Endothelial cell of umbilical vein (primary cell): ENCODE results near the gene ZNF526. TPM values are rescaled to one million over a fixed set of nuclear protein-coding genes. Genes with fewer than 3 reads are reported as not detected.

Experiments
- BruUV-seq: library from RNA; stranded (reverse); fragments of 400-500 nt; replicated peaks from 2 replicates; lab custom pipeline; 2021; lab: Mats Ljungman, UMichigan
- CTCF ChIA-PET: fragments of 300-600, 350-600 bp; sonication (Branson Sonifier 250); formaldehyde crosslinking; loops from one replicate; lab custom pipeline; 2021; ENCODE audit warnings: antibody characterized with exemption, inconsistent platforms; lab: Charles Lee
- POLR2A ChIA-PET: fragments of 300-600, 350-600 bp; sonication (Branson Sonifier 250); formaldehyde crosslinking; loops from one replicate; lab custom pipeline; 2021; ENCODE audit warnings: antibody characterized with exemption, inconsistent platforms; lab: Charles Lee
- DNase-seq: peaks from one replicate; pipeline ENCODE4 v3.0.0-alpha.2; 2011; ENCODE audit warnings: low read depth, low spot score
- FAIRE-seq: peaks from 2 replicates; lab custom pipeline; 2011; peaks lifted over from hg19 to GRCh38; lab: Jason Lieb, UNC
- H2AFZ ChIP-seq: 2 replicates; pipeline ENCODE4 v1.6.0; 2012; ENCODE audit warnings: low read depth, low read length, control low read depth, inconsistent platforms
- H3K27ac ChIP-seq: 2 replicates; pipeline ENCODE4 v1.5.1; 2011; ENCODE audit warnings: low read depth, mild to moderate bottlenecking, control low read depth, low read length, moderate library complexity; ENCODE audit not compliant: insufficient read depth
- H3K27me3 ChIP-seq, 2 experiments: 2 replicates each; pipeline versions ENCODE4 v1.6.0 to v1.6.1; 2011; ENCODE audit warnings: low read length in 2 of 2, mixed read lengths in 1 of 2; ENCODE audit not compliant: control insufficient read depth in 2 of 2, insufficient read depth in 2 of 2
- H3K36me3 ChIP-seq, 2 experiments: 2 replicates in 1 of 2; 3 replicates in 1 of 2; pipeline ENCODE4 v1.5.1; 2011; ENCODE audit warnings: low read length in 2 of 2, mild to moderate bottlenecking in 1 of 2, moderate library complexity in 1 of 2; ENCODE audit not compliant: control insufficient read depth in 2 of 2, insufficient read depth in 2 of 2; ENCODE audit errors: extremely low read depth in 1 of 2
- H3K4me1 ChIP-seq: 3 replicates; pipeline ENCODE4 v1.5.1; 2011; ENCODE audit warnings: mild to moderate bottlenecking, low read length; ENCODE audit not compliant: control insufficient read depth, insufficient read depth; ENCODE audit errors: extremely low read depth
- H3K4me2 ChIP-seq: 2 replicates; pipeline ENCODE4 v1.6.1; 2011; ENCODE audit warnings: low read length, control low read depth, mixed read lengths; ENCODE audit not compliant: insufficient read depth
- H3K4me3 ChIP-seq, 3 experiments: fragments of 200-600 bp in 1 of 3; sonication (generic), shearing (Covaris generic) in 1 of 3; replicated peaks in 1 of 3; 2 replicates each; pipeline ENCODE4 v1.5.1; 2011 to 2016; ENCODE audit warnings: control low read depth in 3 of 3, low read length in 3 of 3, mild to moderate bottlenecking in 2 of 3, inconsistent platforms in 1 of 3, low read depth in 1 of 3, moderate library complexity in 1 of 3; ENCODE audit not compliant: insufficient read depth in 1 of 3
- H3K79me2 ChIP-seq: 2 replicates; pipeline ENCODE4 v1.6.0; 2012; ENCODE audit warnings: low read length, inconsistent platforms; ENCODE audit not compliant: control insufficient read depth, insufficient read depth
- H3K9ac ChIP-seq: replicated peaks from 2 replicates; pipeline ENCODE3; 2011; ENCODE audit warnings: low read length, control low read depth; ENCODE audit not compliant: insufficient read depth; ENCODE audit errors: extremely low read depth
- H3K9me1 ChIP-seq: replicated peaks from 3 replicates; pipeline ENCODE4 v1.6.0; 2011; ENCODE audit warnings: mild to moderate bottlenecking, low read length; ENCODE audit not compliant: control insufficient read depth, insufficient read depth; ENCODE audit errors: extremely low read depth
- H3K9me3 ChIP-seq: replicated peaks from 2 replicates; pipeline ENCODE4 v1.5.1; 2012; ENCODE audit warnings: low read length, inconsistent platforms; ENCODE audit not compliant: control insufficient read depth, insufficient read depth
- H4K20me1 ChIP-seq: replicated peaks from 2 replicates; pipeline ENCODE3; 2011; ENCODE audit warnings: mild to moderate bottlenecking, low read length; ENCODE audit not compliant: control insufficient read depth, insufficient read depth; ENCODE audit errors: extremely low read depth
- CTCF ChIP-seq, 2 donors: IDR thresholded peaks; 1 replicate in 1 of 2; 2 replicates in 1 of 2; pipeline ENCODE4 v1.5.1; 2011; ENCODE audit warnings: low read length in 2 of 2, mild to moderate bottlenecking in 2 of 2, moderate library complexity in 2 of 2, control low read depth in 1 of 2, inconsistent platforms in 1 of 2, low read depth in 1 of 2; ENCODE audit not compliant: insufficient read depth in 1 of 2; ENCODE audit errors: extremely low read depth in 1 of 2
- EZH2 ChIP-seq: IDR thresholded peaks from 2 replicates; pipeline ENCODE4 v1.6.1; 2012; ENCODE audit warnings: borderline replicate concordance, low read depth, mild to moderate bottlenecking, moderate library complexity, low read length, inconsistent platforms; ENCODE audit not compliant: severe bottlenecking
- FOS ChIP-seq: IDR thresholded peaks from 2 replicates; pipeline ENCODE4 v1.6.1; 2011; ENCODE audit warnings: mild to moderate bottlenecking, low read length, moderate library complexity, borderline replicate concordance; ENCODE audit not compliant: insufficient read depth
- GATA2 ChIP-seq: IDR thresholded peaks from 2 replicates; pipeline ENCODE4 v1.7.0; 2011; ENCODE audit warnings: low read depth, mild to moderate bottlenecking, moderate library complexity, mixed read lengths, low read length; ENCODE audit not compliant: insufficient read length, insufficient read depth
- JUN ChIP-seq: IDR thresholded peaks from 2 replicates; pipeline ENCODE4 v1.6.1; 2011; ENCODE audit warnings: borderline replicate concordance, low read depth; ENCODE audit not compliant: insufficient read length, insufficient read depth
- MAX ChIP-seq: IDR thresholded peaks from 2 replicates; pipeline ENCODE4 v1.6.1; 2011; ENCODE audit not compliant: insufficient read depth, insufficient read length
- MYC ChIP-seq: IDR thresholded peaks from one replicate; pipeline ENCODE4 v1.6.1; 2011; ENCODE audit warnings: mild to moderate bottlenecking, low read depth, low read length
- POLR2A ChIP-seq: IDR thresholded peaks from 2 replicates; pipeline ENCODE4 v1.6.1; 2012; ENCODE audit warnings: low read depth, mild to moderate bottlenecking, control low read depth, low read length
- POLR2AphosphoS5 ChIP-seq: IDR thresholded peaks from 2 replicates; pipeline ENCODE4 v1.6.1; 2012; ENCODE audit warnings: low read depth, mild to moderate bottlenecking, control low read depth, low read length, moderate library complexity; ENCODE audit not compliant: insufficient read depth
- dilution Hi-C: fragments of 300-500 bp; cut with MboI; formaldehyde crosslinking; loops from one replicate; pipeline ENCODE4 v1.15.0; 2019; ENCODE audit warnings: low sequenced_read_pairs; ENCODE audit not compliant: extremely low pct_ligation_motif_present
- intact Hi-C: fragments of 100-400 bp; cut with micrococcal nuclease; formaldehyde crosslinking; loops from one replicate; pipeline ENCODE4 v1.10.0; 2022
- polyA plus RNA-seq, 4 experiments: library from polyadenylated mRNA; depleted of rRNA in 3 of 4; stranded (reverse) in 3 of 4; unstranded in 1 of 4; fragments of >200 nt; gene quantifications; 2 replicates each; pipeline versions ENCODE4 v1.2.1 to v1.2.3, GENCODE V29; 2011 to 2012; ENCODE audit warnings: missing spikeins in 1 of 4
- total RNA-seq: library from RNA; stranded (reverse); gene quantifications from 2 replicates; pipeline ENCODE4 v1.2.3, GENCODE V29; 2021

ZNF526 gene
- total and polyA plus RNA-seq, 2 donors (not counting 3 experiments of a cell fraction or from before 2014, with no cell fraction given): 6.5 to 13.3 TPM

DNA sequence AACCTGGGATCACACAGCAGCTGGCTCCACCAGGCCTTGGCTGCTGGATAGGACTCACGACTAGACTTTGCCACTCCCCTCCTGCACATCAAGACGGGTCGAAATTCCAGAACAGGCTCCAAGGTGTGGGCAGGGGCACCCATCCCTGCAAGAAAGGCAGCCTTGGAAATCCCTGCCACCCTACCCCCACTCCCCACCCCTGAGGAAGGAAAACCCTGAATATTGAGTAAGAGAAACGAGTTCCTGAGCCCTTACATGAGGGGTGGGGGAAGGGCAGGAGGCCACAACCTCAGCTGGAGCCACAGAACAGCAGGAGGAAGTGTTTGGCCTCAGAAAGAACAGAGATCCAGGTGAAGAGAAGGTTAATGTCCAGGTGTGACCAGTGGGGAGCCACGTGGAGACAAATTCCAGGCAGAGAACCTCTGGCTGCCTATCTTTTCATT lies 22.7 kb upstream of the ZNF526 start:
- no peaks in the 10 kb centered on the region for H3K79me2 ChIP-seq
- no peaks in the 10 kb centered on the region for H3K9me3 ChIP-seq
- no peaks in the 10 kb centered on the region for H3K27me3 ChIP-seq
- dilution Hi-C loops: no loop called here
- H3K9me1 ChIP-seq: no peaks in the 10 kb centered on the region
- H2AFZ ChIP-seq: no peak overlapping the region
- BruUV-seq: no TSS peak
- H4K20me1 ChIP-seq: no peaks in the 10 kb centered on the region
- no peak overlapping the region for H3K4me2 ChIP-seq
- ChIA-PET POLR2A (interaction anchor here (0.6 kb wide), 1 partner anchor 30 kb away, joined by 4 read pairs; no protein-coding TSS in a partner anchor), CTCF (interaction anchor here (0.7 to 1.7 kb wide), 2 partner anchors 17 to 21 kb away, joined by 3 to 5 read pairs; no protein-coding TSS in a partner anchor)
- H3K4me1 ChIP-seq: no peaks in the 10 kb centered on the region
- no peak overlapping the region for H3K27ac ChIP-seq
- no peak for TF ChIP-seq MYC
- no peak for TF ChIP-seq GATA2
- TF ChIP-seq FOS: no peak
- TF ChIP-seq MAX: no peak
- no peak for TF ChIP-seq POLR2AphosphoS5
- no peak for TF ChIP-seq JUN
- no peak for TF ChIP-seq CTCF (IDR thresholded peaks at IDR 0.05; ENCODE audit: extremely low read depth in 1 of 2, insufficient read depth in 1 of 2, low read depth in 1 of 2, low read length in 2 of 2)
- TF ChIP-seq EZH2: no peak
- no peak for TF ChIP-seq POLR2A
- intact Hi-C loops: no loop called here
- DNase-seq (no peak), FAIRE-seq (no peak)
- no peak overlapping the region for H3K4me3 ChIP-seq
- no peak overlapping the region for H3K9ac ChIP-seq
- H3K36me3 ChIP-seq: peaks cover 0 to 33% of the 10 kb centered on the region in 2 experiments
